ENCODE results near the gene PTP4A2.

DNA sequence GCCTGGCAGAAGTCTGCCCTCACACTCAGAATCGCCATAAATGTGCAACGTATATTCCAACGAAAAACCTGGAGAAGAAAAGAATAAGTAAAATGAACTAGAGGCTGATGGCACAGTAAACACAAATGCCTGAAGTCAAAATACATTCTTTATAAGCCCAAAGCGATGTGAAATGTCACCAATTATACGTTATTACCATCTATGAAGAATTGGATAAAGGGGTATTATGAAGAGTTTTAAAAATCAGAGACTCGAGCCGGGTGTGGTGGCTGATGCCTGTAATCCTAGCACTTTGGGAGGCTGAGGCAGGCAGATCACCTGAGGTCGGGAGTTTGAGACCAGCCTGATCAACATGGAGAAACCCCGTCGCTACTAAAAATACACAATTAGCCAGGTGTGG is 18.6 kb downstream of the PTP4A2 start:
- no peak for TF ChIP-seq CTCF (IDR thresholded peaks at IDR 0.05; ENCODE audit: insufficient read depth, low read depth, low read length)
- TF ChIP-seq EZH2 (IDR thresholded peaks at IDR 0.05; ENCODE audit: insufficient read depth, low read length): no peak
